Muscle layer of duodenum (tissue), 2 donors: ENCODE measurements around the gene TSPAN2.
"Not testable (repeated sequence)": the region's sequence is repeated elsewhere in the genome, so short reads cannot be mapped to it uniquely, and the experiment has no call there.

Experiments
- H3K27ac ChIP-seq: one replicate; pipeline ENCODE4 v1.7.0; 2013; ENCODE audit warnings: mild to moderate bottlenecking, low read length
- H3K27me3 ChIP-seq: one replicate; pipeline ENCODE4 v1.7.0; 2013; ENCODE audit warnings: low read depth, mild to moderate bottlenecking, control low read depth, low read length
- H3K36me3 ChIP-seq, 2 donors: one replicate each; pipeline ENCODE4 v1.7.0; 2013; ENCODE audit warnings: low read length in 2 of 2, control low read depth in 1 of 2, mild to moderate bottlenecking in 1 of 2; ENCODE audit not compliant: insufficient read depth in 2 of 2, control insufficient read depth in 1 of 2
- H3K4me1 ChIP-seq, 2 donors: one replicate each; pipeline ENCODE4 v1.7.0; 2013; ENCODE audit warnings: low read length in 2 of 2, mild to moderate bottlenecking in 2 of 2, control low read depth in 1 of 2, moderate library complexity in 1 of 2; ENCODE audit not compliant: insufficient read depth in 2 of 2, control insufficient read depth in 1 of 2
- H3K4me3 ChIP-seq, 2 donors: one replicate each; pipeline ENCODE4 v1.7.0; 2013; ENCODE audit warnings: low read length in 2 of 2, low read depth in 1 of 2, mild to moderate bottlenecking in 1 of 2
- H3K9me3 ChIP-seq, 2 donors: one replicate each; pipeline ENCODE4 v1.7.0; 2013; ENCODE audit warnings: low read length in 2 of 2, control low read depth in 1 of 2, mild to moderate bottlenecking in 1 of 2; ENCODE audit not compliant: control insufficient read depth in 1 of 2
- donor health status: healthy.

Gene TSPAN2

DNA sequence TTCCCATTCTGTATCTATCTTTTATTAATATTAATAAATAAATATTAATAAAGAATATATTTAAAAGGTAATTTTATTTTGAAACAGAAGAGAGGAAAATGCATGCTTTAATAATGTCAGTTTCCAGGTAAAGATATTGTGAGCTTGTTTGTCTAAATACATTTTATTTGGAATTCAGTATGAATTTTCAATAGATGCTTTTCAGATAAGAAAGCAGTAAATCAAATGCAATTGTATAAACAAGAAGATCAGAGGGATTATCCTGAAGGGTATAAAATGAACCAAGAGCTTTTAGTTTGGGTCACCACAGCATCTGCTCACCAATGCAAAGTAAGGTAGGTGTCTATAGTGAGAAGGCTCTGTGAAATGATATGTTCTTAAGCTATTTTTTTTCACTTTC, 59.8 kb downstream of the TSPAN2 start, which contains the start of gene TSHB:
Gene TSHB, plus strand, starts transcription at position 301 of the 400 bp plus-strand sequence. CDS start 3,537 bp downstream, outside the sequence.
- Histone ChIP-seq H3K9me3 (no peaks in the 10 kb centered on the region), H3K36me3 (no peaks in the 10 kb centered on the region), H3K4me3 (no peak within 1 kb of the TSS), H3K27me3 (no peaks in the 10 kb centered on the region), H3K27ac (no peak within 1 kb of the TSS), H3K4me1 (no peaks in the 10 kb centered on the region)

DNA sequence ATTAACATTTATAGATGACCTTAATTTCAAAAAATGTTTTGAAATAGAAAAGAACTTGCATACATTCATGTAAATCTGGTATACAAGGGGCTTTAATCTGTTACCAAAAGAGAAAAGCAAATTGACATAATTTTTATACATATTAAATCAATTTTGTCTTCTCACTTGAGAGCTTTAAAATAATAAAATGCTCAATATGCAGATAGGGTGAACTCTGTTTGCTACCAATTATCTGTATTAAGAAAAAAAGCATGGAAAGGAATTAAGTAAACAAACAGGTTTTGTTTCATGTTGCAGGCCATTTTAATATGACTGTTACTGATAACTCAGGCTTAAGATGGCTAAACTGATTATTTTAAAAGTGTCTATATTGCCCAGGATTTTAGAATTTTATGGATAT, 65.7 kb downstream of the TSPAN2 start:
- no peaks in the 10 kb centered on the region for H3K4me1 ChIP-seq
- no peaks in the 10 kb centered on the region for H3K27me3 ChIP-seq

DNA sequence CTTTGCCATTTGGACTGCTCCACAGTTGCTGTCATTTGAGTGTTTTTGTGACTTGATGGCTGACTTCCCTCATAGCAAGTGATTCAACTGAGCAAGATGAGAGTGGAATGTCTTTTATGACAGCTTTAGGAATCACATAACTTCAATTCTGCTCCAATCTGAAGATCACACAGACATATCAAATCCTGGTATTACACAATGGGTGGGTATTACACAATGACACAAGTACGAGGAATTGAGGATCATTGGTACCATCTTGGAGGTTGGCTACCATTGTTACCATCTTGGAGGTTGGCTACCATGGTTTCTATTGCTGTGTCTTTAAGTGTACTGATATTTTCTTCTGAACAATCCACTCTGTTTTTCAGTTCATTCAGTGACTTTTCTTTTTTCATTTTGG, 68.2 kb downstream of the TSPAN2 start:
- H3K9me3 ChIP-seq, result no peaks in the 10 kb centered on the region
- H3K27me3 ChIP-seq, result no peaks in the 10 kb centered on the region
- no peak overlapping the region for H3K27ac ChIP-seq
- no peaks in the 10 kb centered on the region for H3K4me1 ChIP-seq
- no peaks in the 10 kb centered on the region for H3K36me3 ChIP-seq
- no peak overlapping the region for H3K4me3 ChIP-seq

More for the DNA sequence above, 65.7 kb downstream of the TSPAN2 start:
- H3K36me3 ChIP-seq, result no peaks in the 10 kb centered on the region
- no peaks in the 10 kb centered on the region for H3K9me3 ChIP-seq
- H3K27ac ChIP-seq, result no peak overlapping the region
- H3K4me3 ChIP-seq, result no peak overlapping the region

DNA sequence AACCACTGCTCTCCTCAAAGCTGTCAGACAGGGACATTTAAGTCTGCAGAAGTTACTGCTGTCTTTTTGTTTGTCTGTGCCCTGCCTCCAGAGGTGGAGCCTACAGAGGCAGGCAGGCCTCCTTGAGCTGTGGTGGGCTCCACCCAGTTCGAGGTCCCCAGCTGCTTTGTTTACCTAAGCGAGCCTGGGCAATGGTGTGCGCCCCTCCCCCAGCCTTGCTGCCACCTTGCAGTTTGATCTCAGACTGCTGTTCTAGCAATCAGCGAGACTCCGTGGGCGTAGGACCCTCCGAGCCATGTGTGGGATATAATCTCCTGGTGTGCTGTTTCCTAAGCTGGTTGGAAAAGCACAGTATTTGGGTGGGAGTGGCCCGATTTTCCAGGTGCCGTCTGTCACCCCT, 69.8 kb downstream of the TSPAN2 start:
- not testable (repeated sequence) for H3K9me3 ChIP-seq, H3K4me3 ChIP-seq, H3K27me3 ChIP-seq, H3K27ac ChIP-seq, H3K36me3 ChIP-seq, H3K4me1 ChIP-seq

DNA sequence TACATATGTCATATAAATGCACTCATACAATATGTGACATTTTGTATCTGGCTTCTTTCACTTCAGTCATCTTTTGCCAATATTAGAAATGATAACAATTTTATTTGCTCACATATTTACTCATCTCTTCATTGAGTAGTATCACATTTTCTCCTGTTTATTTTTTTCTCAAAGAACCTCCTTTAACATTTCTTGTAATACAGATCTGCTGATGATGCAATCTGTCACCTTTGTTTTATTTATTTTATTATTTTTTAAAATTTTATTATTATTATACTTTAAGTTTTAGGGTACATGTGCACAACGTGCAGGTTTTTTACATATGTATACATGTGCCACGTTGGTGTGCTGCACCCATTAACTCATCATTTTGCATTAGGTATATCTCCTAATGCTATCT, 75.5 kb downstream of the TSPAN2 start:
- no peak overlapping the region for H3K4me3 ChIP-seq
- no peaks in the 10 kb centered on the region for H3K4me1 ChIP-seq
- H3K36me3 ChIP-seq, result no peaks in the 10 kb centered on the region
- H3K27ac ChIP-seq, result no peak overlapping the region
- no peaks in the 10 kb centered on the region for H3K27me3 ChIP-seq
- no peaks in the 10 kb centered on the region for H3K9me3 ChIP-seq

DNA sequence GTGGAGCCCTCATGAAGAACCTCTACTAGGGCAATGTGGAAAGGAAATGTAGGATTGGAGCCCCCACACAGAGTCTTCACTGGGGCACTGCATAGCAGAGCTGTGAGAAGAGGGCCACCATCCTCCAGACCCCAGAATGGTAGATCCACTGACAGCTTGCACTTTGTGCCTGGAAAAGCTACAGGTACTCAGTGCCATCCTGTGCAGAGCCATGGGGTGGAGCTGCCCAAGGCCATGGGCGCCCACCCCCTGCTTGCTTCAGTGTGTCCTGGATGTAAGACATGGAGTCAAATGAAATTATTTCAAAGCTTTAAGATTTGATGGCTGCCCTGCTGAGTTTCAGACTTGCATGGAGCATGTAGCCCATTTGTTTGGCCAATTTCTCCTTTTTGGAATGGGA, 76.9 kb downstream of the TSPAN2 start:
- Histone ChIP-seq H3K27me3 (no peaks in the 10 kb centered on the region), H3K27ac (no peak overlapping the region), H3K9me3 (no peaks in the 10 kb centered on the region), H3K4me1 (no peaks in the 10 kb centered on the region), H3K36me3 (no peaks in the 10 kb centered on the region), H3K4me3 (no peak overlapping the region)

DNA sequence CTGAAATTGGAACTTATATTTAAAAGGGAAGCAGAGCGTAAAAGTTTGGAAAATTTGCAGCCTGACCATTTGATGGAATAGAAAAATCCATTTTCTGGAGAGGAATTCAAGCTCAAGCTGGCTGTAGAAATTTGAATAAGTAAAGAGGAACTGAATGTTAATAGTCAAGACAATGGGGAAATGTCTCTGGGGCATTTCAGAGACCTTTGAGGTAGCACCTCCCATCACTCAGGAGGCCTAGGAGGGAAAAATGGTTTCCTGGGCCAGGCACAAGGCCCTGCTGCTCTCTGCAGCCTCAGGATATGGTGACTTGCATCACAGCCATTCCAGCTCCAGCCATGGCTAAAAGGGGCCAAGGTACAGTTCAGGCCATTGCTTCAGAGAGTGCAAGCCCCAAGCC, 77.3 kb downstream of the TSPAN2 start:
- H3K9me3 ChIP-seq, result no peaks in the 10 kb centered on the region
- no peaks in the 10 kb centered on the region for H3K36me3 ChIP-seq
- H3K27ac ChIP-seq, result no peak overlapping the region
- no peaks in the 10 kb centered on the region for H3K4me1 ChIP-seq
- H3K27me3 ChIP-seq, result no peaks in the 10 kb centered on the region
- no peak overlapping the region for H3K4me3 ChIP-seq

DNA sequence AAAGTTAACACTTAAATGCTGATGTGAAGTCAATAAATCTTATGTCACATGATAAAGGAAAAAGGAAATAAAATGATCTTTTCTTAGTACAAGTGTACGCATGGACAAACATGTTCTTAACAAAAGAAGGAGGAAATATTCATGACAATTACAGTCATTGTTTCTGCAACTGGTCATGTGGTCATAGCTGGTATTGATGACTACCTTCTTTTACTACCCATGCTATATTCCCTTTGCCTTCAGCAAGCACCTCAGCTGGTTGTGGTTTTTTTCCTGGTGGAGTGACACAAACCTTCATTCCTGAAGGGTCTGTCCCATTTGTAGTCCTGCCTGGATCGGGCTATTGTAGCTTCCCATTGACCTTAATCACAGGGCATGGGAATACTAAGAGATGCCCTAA, 83.1 kb downstream of the TSPAN2 start:
- Histone ChIP-seq H3K27ac (no peak overlapping the region), H3K9me3 (no peaks in the 10 kb centered on the region), H3K4me1 (no peaks in the 10 kb centered on the region), H3K4me3 (no peak overlapping the region), H3K27me3 (no peaks in the 10 kb centered on the region), H3K36me3 (no peaks in the 10 kb centered on the region)
